GM18498 (cell line): ENCODE results near the gene WT1.
"Not testable (repeated sequence)": the region's sequence is repeated elsewhere in the genome, so short reads cannot be mapped to it uniquely, and the experiment has no call there.

Experiments
- ATAC-seq: cut with Tn5 transposase; IDR thresholded peaks from one replicate; pipeline ENCODE4 v1.9.1; 2021; ENCODE audit warnings: mild to moderate bottlenecking, moderate library complexity; ENCODE audit not compliant: unreplicated experiment

The WT1 gene

DNA sequence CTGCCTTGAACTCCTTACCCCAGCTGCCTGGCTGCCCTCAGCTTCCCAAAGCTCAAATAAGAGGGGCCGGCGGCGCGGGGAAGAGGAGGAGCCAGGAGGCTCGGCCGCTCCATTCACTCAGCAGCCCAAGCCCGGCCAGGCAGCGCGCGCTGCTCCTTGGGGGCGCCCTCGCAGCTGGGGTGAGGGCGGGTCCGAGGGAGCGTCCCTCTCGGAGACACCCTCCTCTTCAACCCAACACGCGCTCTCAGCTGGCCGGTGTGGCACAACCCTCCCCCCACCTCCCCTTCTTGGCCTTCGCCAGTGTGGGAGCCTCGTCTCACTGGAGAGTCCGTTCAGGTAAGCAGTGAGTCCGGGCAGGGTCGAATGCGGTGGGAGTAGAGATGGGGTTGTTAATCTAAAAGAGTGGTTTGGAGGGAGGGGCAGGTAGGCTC, at the start of gene WT1:
Gene WT1 (minus strand): TSS at position 29 of the 431 bp plus-strand sequence.
- no peak for ATAC-seq

DNA sequence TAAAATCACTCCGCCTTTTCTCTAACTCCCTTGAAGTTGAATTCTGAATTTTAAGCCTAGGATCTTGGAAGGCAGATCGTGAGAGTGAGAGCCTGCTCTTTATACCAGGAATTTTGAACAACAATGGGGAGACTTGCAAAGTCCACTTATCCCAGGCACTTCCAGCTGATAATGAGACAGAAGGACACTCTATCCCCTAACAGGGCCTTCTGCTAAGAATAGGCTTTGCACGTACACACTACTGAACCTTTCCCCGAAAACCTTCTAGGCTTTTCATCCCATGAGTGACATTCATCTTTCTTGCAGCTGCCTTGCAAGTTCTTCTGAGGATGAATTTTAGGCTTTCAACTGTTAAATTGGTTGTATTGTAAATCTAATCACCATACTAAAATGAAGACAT, 44.0 kb upstream of the WT1 start:
- no peak for ATAC-seq

DNA sequence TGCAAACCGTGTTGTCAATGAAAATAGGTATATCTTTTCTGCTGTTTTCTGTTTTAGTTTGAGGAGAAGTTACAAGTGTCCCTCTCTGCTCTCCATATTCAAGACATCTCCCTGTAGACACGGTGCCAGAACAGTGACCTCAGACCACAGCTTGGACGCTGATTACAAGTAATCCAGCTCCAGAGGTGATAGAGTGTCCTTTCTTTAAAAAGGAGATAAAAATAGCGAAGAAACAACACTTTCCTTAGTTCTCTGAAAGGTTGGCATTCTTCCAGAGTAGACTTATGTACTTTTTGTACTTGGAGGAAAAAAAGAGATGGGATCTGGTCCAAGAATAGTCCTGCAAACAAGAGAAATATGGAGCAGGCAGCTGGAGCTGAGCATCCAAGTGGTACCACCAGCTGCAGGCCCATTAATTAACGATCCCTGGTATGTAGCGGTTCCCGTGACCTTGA, 43.0 kb upstream of the WT1 start:
- ATAC-seq, result no peak

DNA sequence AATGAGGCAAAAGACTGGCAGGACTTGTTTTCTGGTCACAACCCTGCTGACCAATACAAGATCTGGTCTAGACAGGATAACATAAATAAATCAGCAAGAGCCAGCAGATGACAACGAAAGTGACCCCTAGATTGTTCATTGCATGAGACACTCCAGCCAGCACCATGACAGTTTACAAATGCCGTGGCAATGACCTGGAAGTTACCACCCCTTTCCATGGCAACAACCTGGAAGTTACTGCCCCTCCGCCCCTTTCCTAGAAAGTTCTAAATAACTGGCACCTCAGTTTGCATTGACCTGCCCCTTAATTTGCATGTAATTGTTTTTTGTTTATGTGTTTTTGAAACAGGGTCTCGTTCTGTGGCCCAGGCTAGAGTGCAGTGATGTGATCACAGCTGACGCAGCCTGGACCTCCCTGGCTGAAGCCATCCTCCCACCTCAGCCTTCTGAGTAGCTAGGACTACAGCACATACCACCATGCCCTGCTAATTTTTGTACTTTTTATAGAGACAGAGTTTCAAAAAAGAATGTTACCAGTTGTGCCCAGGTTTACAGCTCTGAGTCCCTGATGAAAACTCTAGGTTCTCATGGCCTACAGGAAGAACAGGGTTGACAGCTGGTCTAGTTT, 38.1 kb upstream of the WT1 start:
- ATAC-seq, result no peak

DNA sequence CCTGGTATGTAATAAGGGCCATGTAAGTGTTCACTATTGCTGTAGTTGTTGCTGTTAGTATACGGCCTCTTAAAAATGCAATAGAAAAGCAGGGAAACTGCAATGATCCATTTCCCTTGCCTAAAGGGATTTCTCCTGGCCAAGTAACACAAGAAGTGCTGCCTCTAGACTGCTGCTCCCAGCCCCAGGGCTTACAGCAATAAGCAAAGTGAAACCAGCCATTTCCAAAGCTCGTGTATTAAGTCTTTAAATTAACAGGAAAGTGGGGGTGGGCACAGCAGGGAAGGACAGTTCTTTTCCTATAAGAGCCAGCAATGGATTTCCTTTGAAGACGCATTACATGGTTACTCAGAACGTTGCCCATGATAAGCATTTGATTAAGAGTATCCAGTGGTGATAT, 36.9 kb upstream of the WT1 start:
- no peak for ATAC-seq

DNA sequence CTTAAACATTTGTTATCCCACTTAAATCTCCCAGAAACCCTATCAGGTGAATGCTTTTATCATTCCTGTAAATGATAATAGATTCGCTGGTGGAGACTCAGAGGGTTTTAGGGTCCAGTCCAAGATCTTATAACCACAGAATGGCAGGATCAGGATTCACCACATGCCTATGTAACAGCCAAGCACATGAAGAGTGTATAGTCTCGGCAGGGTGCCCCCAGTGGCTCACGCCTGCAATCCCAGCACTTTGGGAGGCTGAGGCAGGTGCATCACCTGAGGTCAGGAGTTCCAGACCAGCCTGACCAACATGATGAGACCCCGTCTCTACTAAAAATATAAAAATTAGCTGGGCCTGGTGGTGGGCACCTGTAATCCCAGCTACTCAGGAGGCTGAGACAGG, 36.2 kb upstream of the WT1 start:
- ATAC-seq, result not testable (repeated sequence)

DNA sequence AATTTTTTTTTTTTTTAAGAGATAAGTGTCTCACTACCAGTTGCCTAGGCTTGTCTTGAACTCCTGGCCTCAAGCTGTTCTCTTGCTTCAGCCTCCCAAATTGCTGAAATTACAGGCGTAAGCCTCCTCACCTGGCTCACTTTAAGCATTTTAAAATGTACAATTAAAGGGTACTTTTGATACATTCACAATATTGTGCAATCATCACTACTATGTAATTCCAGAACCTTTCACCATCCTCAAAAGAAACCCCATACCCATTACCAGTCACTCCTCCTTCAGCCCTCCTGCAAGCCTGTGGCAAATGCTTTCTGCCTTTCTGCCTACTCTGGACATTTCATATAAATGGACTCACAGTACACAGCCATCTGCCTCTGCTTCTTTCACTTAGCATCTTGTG, 34.5 kb upstream of the WT1 start:
- no peak for ATAC-seq

DNA sequence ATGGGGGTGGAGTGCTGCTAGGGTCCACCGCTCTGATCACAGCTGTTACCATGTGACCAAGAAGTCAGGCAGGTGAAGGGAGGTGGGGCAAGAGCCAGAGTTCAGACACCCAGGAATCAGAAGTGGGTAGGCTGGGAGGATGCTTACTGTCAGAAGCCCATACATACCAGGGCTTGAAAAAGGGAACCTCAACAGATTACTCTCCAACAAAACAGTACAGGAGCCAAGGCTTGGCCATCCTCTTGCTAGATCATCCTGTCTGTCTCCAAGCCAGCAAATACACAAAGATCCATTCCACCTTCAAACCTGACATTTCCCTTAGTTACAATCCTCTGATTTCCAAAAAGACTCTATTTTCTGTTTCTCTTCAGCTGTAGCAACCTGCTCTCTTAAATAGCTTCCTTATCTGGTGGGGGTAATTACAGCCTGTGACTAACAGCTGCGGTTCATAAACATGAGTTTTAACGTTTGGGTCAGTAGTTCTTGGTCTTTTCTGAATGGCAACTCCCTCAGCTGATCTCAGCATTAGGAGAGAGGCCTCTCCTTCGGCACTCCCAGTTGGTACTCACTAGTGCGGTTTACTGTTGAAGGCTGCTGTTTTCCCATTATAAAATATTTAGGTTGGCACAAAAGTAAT, 31.1 kb upstream of the WT1 start:
- ATAC-seq, result no peak

DNA sequence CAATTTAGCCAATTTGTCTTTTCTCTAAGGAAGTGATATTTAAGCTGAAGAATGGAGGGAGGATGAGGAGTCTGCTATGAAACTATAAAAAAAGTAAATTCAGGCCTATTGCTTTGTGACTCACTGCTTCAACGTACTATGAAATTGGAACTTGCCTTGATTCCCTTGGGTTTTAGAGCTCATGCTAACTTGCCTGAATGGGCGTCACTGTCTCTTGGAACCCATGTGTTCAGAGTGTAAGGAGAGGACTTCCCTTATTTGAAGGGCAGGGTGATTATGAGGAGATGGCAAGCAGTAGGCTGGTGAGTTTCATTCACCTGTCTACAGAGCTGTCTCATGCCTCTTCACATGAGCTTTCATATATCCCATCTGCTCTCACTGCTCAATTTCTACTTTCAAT, 28.7 kb upstream of the WT1 start:
- ATAC-seq, result no peak

DNA sequence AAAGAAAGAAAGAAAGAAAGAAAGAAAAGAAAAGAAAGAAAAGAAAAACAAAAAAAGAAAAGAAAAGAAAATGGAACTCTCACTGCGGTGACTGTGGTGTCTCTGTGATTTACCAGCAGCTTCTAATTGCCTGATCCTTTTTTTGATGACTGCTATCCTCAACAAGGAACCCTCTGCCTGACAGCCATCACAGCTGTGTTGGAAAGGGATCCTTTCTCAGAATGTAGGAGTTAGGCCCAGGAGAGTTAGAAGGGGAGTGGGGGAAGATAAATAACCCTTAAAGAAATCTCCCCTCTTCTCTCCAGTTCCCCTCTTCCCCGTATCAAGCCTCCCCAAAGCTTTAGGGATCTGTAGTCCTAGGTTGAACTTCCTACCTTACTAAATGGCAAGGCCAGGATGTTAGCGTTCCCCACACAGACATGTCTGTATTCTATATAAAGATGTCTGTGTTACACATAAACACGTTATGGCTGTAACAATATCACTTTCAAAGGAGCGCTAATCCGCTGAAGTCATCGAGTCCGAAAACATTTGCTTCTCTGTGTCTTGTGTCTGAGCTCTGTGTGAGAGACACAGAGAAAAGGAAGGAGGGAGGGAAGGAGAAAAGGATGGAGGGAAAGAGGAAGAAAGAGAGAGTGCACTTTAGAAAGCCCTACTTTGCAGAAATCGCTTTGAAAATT, 26.8 kb upstream of the WT1 start:
- ATAC-seq, result no peak

DNA sequence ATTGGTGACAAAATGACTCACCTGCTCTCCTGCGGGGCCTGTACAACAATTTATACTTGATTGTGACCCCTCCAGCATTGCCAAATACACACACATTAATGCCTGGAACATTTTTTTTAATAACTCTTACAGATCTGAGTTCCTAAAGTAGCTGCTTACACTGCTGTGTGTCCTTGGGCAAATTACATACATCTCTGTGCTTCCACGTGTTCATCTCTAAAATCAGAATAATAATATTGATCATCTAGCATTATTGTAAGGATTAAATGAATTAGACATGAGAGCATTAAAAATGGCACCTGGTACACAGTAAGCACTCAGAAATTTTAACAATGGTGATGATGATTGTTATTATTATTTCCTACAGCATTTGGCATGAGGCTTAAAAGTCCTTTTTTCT, 21.5 kb upstream of the WT1 start:
- no peak for ATAC-seq

DNA sequence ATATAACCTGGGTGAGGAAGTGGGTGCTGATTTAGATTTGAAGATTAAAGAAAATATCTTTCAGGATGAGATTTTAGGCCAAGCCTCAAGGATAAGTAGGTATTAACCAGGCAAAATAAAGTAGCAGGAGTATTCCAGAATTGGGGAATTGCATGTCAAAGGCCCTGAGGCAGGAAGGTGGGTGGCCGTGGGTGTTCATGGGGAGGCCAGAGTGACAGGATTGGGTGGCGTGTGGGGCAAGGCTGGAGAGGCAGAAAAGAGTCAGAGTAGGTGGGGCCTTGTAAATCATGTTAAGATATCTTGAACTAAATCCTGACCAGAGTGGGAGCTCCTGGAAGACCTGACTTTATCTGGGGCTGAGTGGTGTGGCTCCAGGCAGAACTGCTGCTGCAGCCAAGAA, 19.7 kb upstream of the WT1 start:
- ATAC-seq, result no peak

DNA sequence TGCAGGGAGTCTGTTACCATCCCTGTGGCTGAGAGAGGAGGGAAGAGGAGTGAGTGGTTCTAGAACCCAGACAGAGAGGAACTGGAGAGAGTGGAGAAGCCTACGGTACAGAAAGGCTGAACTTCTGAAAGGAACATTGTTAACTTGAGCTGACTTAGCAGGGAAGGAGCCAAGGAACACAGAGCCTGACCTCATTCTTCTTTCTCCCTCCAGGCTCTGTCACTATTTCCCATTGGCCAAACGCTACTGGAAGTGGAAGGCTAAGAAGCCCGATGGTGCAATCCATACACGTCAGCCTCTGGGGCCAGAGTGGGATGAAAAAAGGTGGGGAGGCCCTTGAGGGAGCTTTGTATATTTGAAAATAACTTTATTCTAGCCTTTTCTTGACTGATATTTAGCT, 16.5 kb upstream of the WT1 start:
- ATAC-seq, result no peak

DNA sequence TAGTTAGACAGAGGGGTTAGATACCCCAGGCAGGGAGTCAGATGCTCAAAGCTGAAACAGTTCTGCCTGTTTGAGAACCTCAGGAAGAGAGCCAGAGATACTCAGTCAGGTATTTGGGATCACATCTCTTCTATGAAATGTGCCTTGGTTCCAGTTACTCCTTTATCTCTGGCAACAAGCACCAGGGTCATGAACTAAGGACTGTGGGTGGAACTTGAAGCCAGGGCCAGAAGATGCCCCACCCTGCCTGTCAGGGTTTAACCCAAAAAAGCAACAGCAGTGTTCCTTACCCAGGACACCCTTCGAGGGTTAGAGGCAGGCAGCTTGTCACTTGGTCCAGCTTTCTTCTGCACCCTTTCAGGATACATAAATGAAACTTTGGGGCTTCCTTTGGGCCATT, 15.0 kb upstream of the WT1 start:
- no peak for ATAC-seq

DNA sequence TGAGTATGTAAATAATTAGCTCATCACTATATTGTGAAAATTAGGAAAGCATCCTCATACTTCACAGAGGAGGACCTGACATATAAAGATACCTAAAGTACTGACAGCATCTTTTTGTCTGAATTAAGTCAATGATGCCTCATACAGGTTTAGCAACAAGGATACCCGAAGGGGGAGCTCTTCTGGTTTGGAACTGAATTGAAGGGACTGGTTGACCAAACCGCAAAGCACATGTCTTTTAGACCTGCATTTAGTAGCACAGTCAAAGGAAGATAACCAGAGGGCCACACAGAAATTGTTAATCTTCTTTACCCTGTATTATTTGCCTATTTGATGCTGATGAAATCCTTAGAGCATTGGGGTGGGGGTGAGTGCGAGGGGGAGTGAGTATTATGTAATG, 12.9 kb upstream of the WT1 start:
- no peak for ATAC-seq

DNA sequence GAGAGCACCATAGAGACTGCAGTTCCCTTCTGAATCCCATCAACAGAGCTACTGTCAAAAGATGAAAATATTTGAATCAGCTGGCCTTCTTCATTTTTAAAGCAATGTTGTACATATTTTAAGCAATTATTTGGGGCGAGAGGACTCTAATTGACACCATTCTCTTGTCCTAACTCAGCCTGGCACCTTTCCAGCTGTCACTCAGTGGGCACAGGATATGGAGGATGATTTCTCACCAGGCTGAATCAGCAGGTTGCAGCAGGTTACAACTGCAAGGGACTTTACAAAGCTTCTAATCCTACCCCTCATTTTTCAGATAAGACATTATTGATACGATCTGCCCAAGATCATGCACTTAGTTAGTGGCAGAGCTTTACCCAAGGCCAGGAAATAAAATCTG, 11.9 kb upstream of the WT1 start:
- ATAC-seq, result no peak

DNA sequence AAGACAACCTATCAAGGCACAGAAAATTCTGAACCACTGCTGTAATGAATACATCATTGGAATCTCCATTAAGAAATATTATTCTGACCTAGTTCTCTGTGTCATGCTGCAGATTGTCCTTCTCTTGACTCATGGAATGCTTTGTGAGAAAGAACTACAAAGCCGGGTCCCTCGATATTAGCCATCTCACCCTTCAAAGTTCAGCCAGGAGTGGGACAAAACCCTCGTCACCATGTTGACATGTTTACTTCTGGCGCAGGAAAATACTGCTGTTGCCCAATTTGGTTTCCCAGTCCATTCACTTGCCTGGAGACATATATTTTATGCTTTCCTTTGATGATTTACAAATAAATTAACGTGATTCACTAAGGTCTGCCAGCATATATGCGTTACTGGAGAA, 10.9 kb upstream of the WT1 start:
- ATAC-seq, result no peak

DNA sequence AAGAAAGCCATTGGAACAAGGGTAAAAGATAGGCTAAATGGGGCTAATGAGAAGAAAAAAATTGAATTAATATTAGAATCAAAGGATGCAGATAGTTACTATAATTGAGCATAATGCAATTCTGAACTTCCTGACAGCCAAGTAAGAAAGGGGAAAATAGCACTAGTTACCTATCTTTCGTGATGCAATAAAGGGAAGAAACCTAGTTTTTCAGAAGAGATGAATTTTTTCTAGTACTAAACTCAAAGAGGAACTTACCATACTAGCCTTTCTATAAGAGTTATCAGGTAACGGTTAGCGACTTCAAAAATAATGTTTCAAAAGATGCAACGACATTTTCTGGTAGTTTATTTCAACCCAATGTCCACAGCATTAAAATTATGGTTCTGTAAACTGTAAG, 8.8 kb upstream of the WT1 start:
- no peak for ATAC-seq

DNA sequence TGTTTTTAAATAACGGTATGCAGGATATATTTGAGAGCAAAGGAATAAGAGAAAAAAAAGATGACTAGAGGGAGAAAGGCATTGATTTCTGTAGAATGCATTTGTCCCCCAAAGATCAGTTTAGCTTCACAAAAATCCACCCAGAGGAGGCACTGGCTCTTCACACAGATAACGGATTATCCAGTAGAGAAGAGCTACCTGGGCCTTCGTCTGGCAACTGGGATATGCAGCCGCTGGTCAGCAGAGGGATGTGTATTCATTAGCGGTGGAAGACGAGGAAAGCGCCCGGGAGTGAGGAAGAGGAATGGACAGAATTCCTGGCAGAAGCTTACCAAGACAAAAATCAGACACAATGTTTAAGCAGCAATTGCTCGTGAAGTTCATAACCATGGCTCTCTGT, 5.6 kb upstream of the WT1 start:
- ATAC-seq, result no peak

DNA sequence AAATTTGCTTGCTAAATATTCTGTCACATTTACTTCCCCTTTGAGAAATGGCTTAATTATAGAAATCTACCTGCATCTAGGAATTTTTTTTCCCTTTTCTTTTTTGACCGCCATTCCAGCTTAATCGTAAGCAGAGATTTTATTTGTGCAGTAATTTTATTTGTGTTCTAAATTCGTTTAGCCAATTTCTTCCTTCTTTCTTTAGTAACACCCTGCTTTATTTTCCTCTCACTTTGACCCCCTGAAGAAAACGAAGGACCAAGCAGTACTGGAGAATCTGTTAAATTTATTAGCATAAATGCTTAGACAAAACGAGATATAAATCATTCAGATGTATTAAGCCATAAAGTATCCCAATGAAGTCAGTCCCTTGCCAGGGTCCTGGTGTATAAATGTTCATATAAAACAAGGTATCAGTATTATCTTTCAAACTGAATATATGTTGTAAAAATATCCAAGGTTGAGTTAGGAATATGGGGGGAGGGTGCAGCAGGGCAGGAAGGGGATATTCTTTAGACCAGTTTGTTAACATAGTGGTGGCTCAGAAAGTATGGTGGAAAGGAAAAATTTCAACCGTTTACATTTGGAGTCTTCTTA, 5.1 kb upstream of the WT1 start:
- ATAC-seq, result no peak

DNA sequence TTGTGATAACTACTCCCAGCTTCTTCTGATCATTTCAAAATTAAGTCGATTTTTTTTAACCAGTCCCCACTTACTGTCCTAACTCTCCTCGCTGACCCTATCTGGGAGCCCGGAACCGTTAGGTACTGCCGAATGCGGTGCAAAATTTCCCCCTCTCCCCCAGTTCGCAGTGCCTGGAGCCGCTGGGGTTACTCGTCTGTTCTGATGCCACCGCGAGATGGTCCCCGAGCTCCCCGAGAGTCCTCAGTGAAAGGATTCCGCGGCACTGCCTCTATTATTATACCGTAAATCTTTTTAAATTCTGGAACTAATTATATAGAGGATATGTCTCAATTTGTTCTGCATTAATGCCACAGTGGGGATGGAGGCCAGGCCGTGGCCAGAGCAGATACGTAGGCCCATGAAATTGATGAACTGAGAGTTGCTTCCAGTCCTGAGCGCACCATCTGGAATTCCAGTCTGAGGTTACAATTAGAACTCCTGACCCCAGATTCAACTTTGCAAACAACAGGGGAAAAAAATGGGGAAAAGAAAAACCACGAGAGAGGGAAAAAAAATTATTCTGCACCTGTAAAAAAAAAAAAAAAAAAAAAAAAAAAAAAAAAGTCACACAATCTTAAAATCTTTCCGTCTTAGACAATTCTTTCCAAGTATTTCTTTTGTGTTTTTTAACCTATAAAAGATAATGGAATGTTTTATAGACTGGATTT, 4.3 kb upstream of the WT1 start:
- ATAC-seq, result no peak
